Breast epithelium (tissue), 3 donors: ENCODE results near the gene ADAMTS8.

Experiments used
- POLR2A ChIP-seq: fragments of 450-650 bp; IDR thresholded peaks from one replicate; pipeline ENCODE4 v1.6.1; 2016; ENCODE audit warnings: antibody characterized with exemption, mild to moderate bottlenecking, moderate library complexity
- POLR2AphosphoS5 ChIP-seq, 3 donors: sonication (generic); formaldehyde crosslinking; IDR thresholded peaks; one replicate each; pipeline ENCODE4 v1.6.1; 2017; ENCODE audit warnings: antibody characterized with exemption in 3 of 3
- TF ChIP-seq, protein P1 (sequence below), 3 donors: fragments of 450-650 bp; IDR thresholded peaks; one replicate each; pipeline ENCODE4 v1.5.1; 2016 to 2017; ENCODE audit warnings: antibody characterized with exemption in 3 of 3, mild to moderate bottlenecking in 3 of 3, moderate library complexity in 3 of 3

DNA sequence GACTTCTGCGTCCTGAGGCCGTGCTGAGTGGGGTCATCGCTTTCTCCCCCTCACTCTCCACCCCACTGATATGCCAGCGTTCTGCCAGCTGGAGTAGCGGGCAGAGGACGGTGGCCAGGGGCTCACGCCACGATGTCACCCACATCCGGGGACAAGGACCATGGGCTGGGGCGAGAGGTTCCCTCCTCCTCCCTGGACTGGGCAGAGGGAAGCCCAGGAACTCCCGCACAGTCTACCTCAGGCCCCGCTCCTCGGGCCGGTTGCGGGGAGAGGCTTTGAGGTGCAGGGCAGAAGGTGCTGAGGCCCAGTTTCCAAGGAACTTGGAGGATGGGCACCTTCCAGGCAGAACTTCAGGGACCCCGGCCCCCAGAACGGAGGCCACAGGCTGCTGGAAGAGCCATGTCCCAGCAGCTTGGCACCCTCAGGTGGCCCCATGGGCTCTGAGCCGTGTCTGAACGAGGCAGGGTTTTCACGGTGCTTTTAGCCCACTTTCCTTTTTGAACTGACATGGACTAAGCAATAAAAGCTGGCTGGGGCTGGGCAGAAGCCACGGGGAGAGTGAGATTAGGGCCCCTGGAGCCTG is 45.5 kb upstream of the ADAMTS8 start:
- TF ChIP-seq, protein P1, sequence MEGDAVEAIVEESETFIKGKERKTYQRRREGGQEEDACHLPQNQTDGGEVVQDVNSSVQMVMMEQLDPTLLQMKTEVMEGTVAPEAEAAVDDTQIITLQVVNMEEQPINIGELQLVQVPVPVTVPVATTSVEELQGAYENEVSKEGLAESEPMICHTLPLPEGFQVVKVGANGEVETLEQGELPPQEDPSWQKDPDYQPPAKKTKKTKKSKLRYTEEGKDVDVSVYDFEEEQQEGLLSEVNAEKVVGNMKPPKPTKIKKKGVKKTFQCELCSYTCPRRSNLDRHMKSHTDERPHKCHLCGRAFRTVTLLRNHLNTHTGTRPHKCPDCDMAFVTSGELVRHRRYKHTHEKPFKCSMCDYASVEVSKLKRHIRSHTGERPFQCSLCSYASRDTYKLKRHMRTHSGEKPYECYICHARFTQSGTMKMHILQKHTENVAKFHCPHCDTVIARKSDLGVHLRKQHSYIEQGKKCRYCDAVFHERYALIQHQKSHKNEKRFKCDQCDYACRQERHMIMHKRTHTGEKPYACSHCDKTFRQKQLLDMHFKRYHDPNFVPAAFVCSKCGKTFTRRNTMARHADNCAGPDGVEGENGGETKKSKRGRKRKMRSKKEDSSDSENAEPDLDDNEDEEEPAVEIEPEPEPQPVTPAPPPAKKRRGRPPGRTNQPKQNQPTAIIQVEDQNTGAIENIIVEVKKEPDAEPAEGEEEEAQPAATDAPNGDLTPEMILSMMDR (IDR thresholded peaks at IDR 0.05): no peak
- TF ChIP-seq POLR2A (no peak), POLR2AphosphoS5 (IDR thresholded peaks at IDR 0.05) (no peak)
